ENCODE data around the gene EMSY.

- no peak for TF ChIP-seq POLR2A (IDR thresholded peaks at IDR 0.05)
- TF ChIP-seq CTCF (IDR thresholded peaks at IDR 0.05), result no peak
Observed at GRCh38 chr11:76542436-76542835, 97.6 kb downstream of the EMSY start.

Data from adrenal gland (tissue), 5 donors.